GM23338 (cell line): ENCODE measurements around the gene PIK3CB. TPM values are rescaled to one million over a fixed set of nuclear protein-coding genes. Genes with fewer than 3 reads are reported as not detected.

Experiments
- ATAC-seq: fragments of 200-7000 bp; cut with Tn5 transposase; 3 replicates; pipeline ENCODE4 v1.9.1; 2020
- DNase-seq: peaks from one replicate; pipeline ENCODE4 v3.0.0-alpha.2; 2015; ENCODE audit warnings: low spot score
- H2AFZ ChIP-seq: fragments of 200-600 bp; sonication (generic); 2 replicates; pipeline ENCODE4 v1.8.0; 2016; ENCODE audit warnings: antibody characterized with exemption, mild to moderate bottlenecking, moderate library complexity
- H3F3A ChIP-seq: fragments of 200-600 bp; sonication (generic); replicated peaks from 2 replicates; pipeline ENCODE4 v1.8.0; 2017; ENCODE audit warnings: antibody characterized with exemption, mixed run types, low read depth
- H3K27ac ChIP-seq: fragments of 200-600 bp; sonication (generic); 2 replicates; pipeline ENCODE4 v1.6.1; 2016; ENCODE audit warnings: low read depth
- H3K27me3 ChIP-seq: fragments of 200-600 bp; sonication (generic); 2 replicates; pipeline ENCODE4 v1.8.0; 2016; ENCODE audit warnings: mild to moderate bottlenecking, mixed run types, moderate library complexity; ENCODE audit not compliant: insufficient read depth
- H3K36me3 ChIP-seq: fragments of 200-600 bp; sonication (generic); 2 replicates; pipeline ENCODE4 v1.8.0; 2016; ENCODE audit warnings: mild to moderate bottlenecking; ENCODE audit not compliant: insufficient read depth
- H3K4me1 ChIP-seq: fragments of 200-600 bp; sonication (generic); 2 replicates; pipeline ENCODE4 v1.8.0; 2016; ENCODE audit warnings: mild to moderate bottlenecking, moderate library complexity; ENCODE audit not compliant: insufficient read depth
- H3K4me2 ChIP-seq: fragments of 200-600 bp; sonication (generic); 2 replicates; pipeline ENCODE4 v1.7.1; 2017; ENCODE audit warnings: mixed run types
- H3K4me3 ChIP-seq: fragments of 200-600 bp; sonication (generic); 2 replicates; pipeline ENCODE4 v1.6.1; 2016; ENCODE audit warnings: mixed run types
- H3K79me2 ChIP-seq: fragments of 200-600 bp; sonication (generic); replicated peaks from 2 replicates; pipeline ENCODE4 v1.8.0; 2017; ENCODE audit warnings: mild to moderate bottlenecking; ENCODE audit not compliant: insufficient read depth
- H3K9me2 ChIP-seq: fragments of 200-600 bp; sonication (generic); 2 replicates; pipeline ENCODE4 v1.8.0; 2017; ENCODE audit not compliant: insufficient read depth
- H4K20me1 ChIP-seq: fragments of 200-600 bp; sonication (generic); replicated peaks from 2 replicates; pipeline ENCODE4 v1.8.0; 2017; ENCODE audit warnings: mild to moderate bottlenecking; ENCODE audit not compliant: insufficient read depth
- H3K27ac Mint-ChIP-seq: 2 replicates; pipeline ENCODE4 v1.8.0; 2020; ENCODE audit warnings: inconsistent platforms, mild to moderate bottlenecking, moderate library complexity, mixed read lengths
- H3K27me3 Mint-ChIP-seq: 3 replicates; pipeline ENCODE4 v1.8.0; 2022; ENCODE audit warnings: low read depth, mild to moderate bottlenecking, moderate library complexity, mixed read lengths, inconsistent platforms; ENCODE audit not compliant: insufficient read depth, poor library complexity
- H3K36me3 Mint-ChIP-seq: 3 replicates; pipeline ENCODE4 v1.8.0; 2021; ENCODE audit warnings: low read depth, mild to moderate bottlenecking, inconsistent platforms, moderate library complexity, mixed read lengths
- H3K4me1 Mint-ChIP-seq: 3 replicates; pipeline ENCODE4 v1.8.0; 2020; ENCODE audit warnings: mild to moderate bottlenecking, inconsistent platforms, mixed read lengths
- H3K4me3 Mint-ChIP-seq: 3 replicates; pipeline ENCODE4 v1.8.0; 2021; ENCODE audit warnings: moderate library complexity, mild to moderate bottlenecking, inconsistent platforms, mixed read lengths
- H3K9me3 Mint-ChIP-seq: 3 replicates; pipeline ENCODE4 v1.8.0; 2020; ENCODE audit warnings: moderate library complexity, mild to moderate bottlenecking, inconsistent platforms, mixed read lengths
- CREB1 ChIP-seq: fragments of 250-450 bp; sonication (Bioruptor Pico); IDR thresholded peaks from 2 replicates; pipeline ENCODE4 v1.5.0; 2020; ENCODE audit warnings: low read depth, mild to moderate bottlenecking, moderate library complexity
- EZH2 ChIP-seq: fragments of 200-600 bp; sonication (generic); IDR thresholded peaks from one replicate; pipeline ENCODE4 v1.8.0; 2017; ENCODE audit warnings: antibody characterized with exemption, mild to moderate bottlenecking, low read depth; ENCODE audit not compliant: unreplicated experiment
- EZH2phosphoT487 ChIP-seq: fragments of 200-600 bp; sonication (generic); IDR thresholded peaks from one replicate; pipeline ENCODE4 v1.8.1; 2018; ENCODE audit warnings: antibody characterized with exemption; ENCODE audit not compliant: unreplicated experiment
- JUNB ChIP-seq: IDR thresholded peaks from one replicate; pipeline ENCODE4 v1.6.1; 2016; ENCODE audit warnings: antibody characterized with exemption; ENCODE audit not compliant: unreplicated experiment
- NANOG ChIP-seq: IDR thresholded peaks from 2 replicates; pipeline ENCODE4 v1.6.1; 2016; ENCODE audit warnings: antibody characterized with exemption, borderline replicate concordance
- POLR2AphosphoS5 ChIP-seq: IDR thresholded peaks from 2 replicates; pipeline ENCODE4 v1.6.1; 2016; ENCODE audit warnings: antibody characterized with exemption, low read depth
- STAT1 ChIP-seq: IDR thresholded peaks from one replicate; pipeline ENCODE4 v1.6.1; 2016; ENCODE audit warnings: antibody characterized with exemption; ENCODE audit not compliant: unreplicated experiment
- ZNF114 ChIP-seq: fragments of 250-450 bp; sonication (Bioruptor Pico); IDR thresholded peaks from 2 replicates; pipeline ENCODE4 v1.5.0; 2020; ENCODE audit warnings: mild to moderate bottlenecking, moderate library complexity
- ZNF331 ChIP-seq: fragments of 250-450 bp; sonication (Bioruptor Pico); IDR thresholded peaks from 2 replicates; pipeline ENCODE4 v1.5.0; 2020; ENCODE audit warnings: low read depth, mild to moderate bottlenecking, moderate library complexity
- polyA plus RNA-seq: library from polyadenylated mRNA; unstranded; fragments of >200 nt; fragmentation: Nextera tagmentation; extraction: Ambion mirVana; gene quantifications from 2 replicates; pipeline ENCODE4 v1.2.1, GENCODE V29; 2016
- total RNA-seq: library from RNA; depleted of rRNA; stranded (reverse); fragments of >200 nt; shearing (Covaris generic); gene quantifications from 2 replicates; pipeline ENCODE4 v1.2.3, GENCODE V29; 2014
- TF ChIP-seq, protein P1 (sequence below): IDR thresholded peaks from one replicate; pipeline ENCODE4 v1.6.1; 2018; ENCODE audit warnings: antibody characterized with exemption; ENCODE audit not compliant: unreplicated experiment
- TF ChIP-seq, protein P2 (sequence below), 2 experiments: fragments of 200-600 bp in 1 of 2; sonication (generic) in 1 of 2; conservative IDR thresholded peaks; 2 replicates each; pipeline versions ENCODE4 v1.5.1 to v1.6.1; 2016 to 2017; ENCODE audit warnings: antibody characterized with exemption in 2 of 2, low read depth in 2 of 2, mild to moderate bottlenecking in 2 of 2, moderate library complexity in 1 of 2

The PIK3CB gene
- total and polyA plus RNA-seq, 2 experiments from 2014 or later, result 13.3 to 32.4 TPM

DNA sequence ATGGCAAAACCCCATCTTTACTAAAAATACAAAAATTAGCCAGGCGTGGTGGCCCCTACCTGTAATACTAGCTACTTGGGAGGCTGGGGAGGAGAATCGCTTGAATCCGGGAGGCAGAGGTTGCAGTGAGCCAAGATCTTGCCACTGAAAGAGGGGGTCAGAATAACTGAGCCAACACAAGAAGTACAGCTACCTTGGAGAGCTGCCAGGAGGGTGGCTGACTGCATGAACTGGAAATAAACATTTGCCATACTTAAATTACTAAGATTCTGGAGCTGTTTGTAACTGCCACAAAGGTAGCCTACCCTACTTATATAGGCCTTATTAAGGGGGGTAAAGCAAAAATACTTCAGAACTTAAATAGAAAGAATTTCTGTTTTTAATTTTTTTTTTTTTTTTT lies 15.4 kb upstream of the PIK3CB start:
- H3K27ac ChIP-seq, result 0 out of 2 replicates have a peak overlapping the region, but pooled peaks have one; percentile 36
- no peak overlapping the region for H3K4me3 ChIP-seq
- no peak overlapping the region for H3K4me3 Mint-ChIP-seq
- no peak overlapping the region for H3K27ac Mint-ChIP-seq
- H3K4me1 ChIP-seq, result peaks cover 18% of the 10 kb centered on the region
- peak overlapping the region; percentile 30; the same call in 1 of the 2 replicates for H2AFZ ChIP-seq
- H3K79me2 ChIP-seq, result no peaks in the 10 kb centered on the region
- no peaks in the 10 kb centered on the region for H4K20me1 ChIP-seq
- no peak for DNase-seq
- H3K9me2 ChIP-seq, result no peaks in the 10 kb centered on the region
- no peaks in the 10 kb centered on the region for H3K36me3 ChIP-seq
- no peaks in the 10 kb centered on the region for H3K27me3 ChIP-seq
- TF ChIP-seq, protein P1, sequence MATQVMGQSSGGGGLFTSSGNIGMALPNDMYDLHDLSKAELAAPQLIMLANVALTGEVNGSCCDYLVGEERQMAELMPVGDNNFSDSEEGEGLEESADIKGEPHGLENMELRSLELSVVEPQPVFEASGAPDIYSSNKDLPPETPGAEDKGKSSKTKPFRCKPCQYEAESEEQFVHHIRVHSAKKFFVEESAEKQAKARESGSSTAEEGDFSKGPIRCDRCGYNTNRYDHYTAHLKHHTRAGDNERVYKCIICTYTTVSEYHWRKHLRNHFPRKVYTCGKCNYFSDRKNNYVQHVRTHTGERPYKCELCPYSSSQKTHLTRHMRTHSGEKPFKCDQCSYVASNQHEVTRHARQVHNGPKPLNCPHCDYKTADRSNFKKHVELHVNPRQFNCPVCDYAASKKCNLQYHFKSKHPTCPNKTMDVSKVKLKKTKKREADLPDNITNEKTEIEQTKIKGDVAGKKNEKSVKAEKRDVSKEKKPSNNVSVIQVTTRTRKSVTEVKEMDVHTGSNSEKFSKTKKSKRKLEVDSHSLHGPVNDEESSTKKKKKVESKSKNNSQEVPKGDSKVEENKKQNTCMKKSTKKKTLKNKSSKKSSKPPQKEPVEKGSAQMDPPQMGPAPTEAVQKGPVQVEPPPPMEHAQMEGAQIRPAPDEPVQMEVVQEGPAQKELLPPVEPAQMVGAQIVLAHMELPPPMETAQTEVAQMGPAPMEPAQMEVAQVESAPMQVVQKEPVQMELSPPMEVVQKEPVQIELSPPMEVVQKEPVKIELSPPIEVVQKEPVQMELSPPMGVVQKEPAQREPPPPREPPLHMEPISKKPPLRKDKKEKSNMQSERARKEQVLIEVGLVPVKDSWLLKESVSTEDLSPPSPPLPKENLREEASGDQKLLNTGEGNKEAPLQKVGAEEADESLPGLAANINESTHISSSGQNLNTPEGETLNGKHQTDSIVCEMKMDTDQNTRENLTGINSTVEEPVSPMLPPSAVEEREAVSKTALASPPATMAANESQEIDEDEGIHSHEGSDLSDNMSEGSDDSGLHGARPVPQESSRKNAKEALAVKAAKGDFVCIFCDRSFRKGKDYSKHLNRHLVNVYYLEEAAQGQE, result peak; percentile 70
- TF ChIP-seq EZH2phosphoT487, result no peak
- no peak for TF ChIP-seq JUNB
- no peak for TF ChIP-seq POLR2AphosphoS5
- TF ChIP-seq, protein P2, sequence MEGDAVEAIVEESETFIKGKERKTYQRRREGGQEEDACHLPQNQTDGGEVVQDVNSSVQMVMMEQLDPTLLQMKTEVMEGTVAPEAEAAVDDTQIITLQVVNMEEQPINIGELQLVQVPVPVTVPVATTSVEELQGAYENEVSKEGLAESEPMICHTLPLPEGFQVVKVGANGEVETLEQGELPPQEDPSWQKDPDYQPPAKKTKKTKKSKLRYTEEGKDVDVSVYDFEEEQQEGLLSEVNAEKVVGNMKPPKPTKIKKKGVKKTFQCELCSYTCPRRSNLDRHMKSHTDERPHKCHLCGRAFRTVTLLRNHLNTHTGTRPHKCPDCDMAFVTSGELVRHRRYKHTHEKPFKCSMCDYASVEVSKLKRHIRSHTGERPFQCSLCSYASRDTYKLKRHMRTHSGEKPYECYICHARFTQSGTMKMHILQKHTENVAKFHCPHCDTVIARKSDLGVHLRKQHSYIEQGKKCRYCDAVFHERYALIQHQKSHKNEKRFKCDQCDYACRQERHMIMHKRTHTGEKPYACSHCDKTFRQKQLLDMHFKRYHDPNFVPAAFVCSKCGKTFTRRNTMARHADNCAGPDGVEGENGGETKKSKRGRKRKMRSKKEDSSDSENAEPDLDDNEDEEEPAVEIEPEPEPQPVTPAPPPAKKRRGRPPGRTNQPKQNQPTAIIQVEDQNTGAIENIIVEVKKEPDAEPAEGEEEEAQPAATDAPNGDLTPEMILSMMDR (conservative IDR thresholded peaks at IDR 0.05; ENCODE audit: low read depth in 2 of 2), result no peak
- TF ChIP-seq ZNF114 (CRISPR knock-in tag), result no peak
- no peak for TF ChIP-seq CREB1 (CRISPR knock-in tag)
- no peaks in the 10 kb centered on the region for H3K9me3 Mint-ChIP-seq
- no peak overlapping the region for H3K4me2 ChIP-seq
- no peak for ATAC-seq
- peaks cover 21% of the 10 kb centered on the region for H3K4me1 Mint-ChIP-seq
- H3K27me3 Mint-ChIP-seq, result peaks cover 4% of the 10 kb centered on the region
- H3K36me3 Mint-ChIP-seq, result no peaks in the 10 kb centered on the region
- peaks cover 4% of the 10 kb centered on the region; the same call in 1 of the 2 replicates for H3F3A ChIP-seq

DNA sequence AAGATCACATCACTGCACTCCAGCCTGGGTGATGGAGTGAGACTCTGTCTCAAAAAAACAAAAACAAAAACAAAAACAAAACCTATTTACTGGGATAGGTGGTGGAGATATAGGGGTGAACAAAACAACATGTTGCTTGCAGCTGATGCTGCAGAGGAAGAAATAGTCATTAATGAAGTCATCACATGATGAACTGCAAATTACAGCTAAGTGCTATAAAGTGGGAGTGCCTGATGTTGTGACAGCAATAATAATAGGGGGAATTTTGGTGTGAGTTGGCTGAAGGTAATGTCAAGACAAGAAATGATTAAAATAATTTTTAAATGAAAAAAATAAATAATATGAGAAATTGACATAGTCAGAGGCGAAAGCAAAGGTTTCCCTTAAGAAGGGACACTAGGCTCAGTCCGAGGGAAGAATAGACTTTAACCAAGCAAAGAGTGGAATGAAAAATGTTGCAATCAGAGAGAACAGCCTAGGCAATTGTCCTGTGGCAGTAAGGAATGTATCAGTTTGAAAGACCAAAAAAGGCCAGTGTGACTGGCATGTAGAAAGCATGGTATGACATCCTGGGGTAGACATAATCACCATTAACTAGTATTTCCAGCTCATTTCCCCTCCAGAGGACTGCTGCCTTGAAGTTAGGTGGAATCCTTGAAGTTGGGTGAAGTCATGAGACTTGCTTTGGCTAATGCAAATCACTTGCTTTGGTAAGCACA lies 14.7 kb upstream of the PIK3CB start:
- DNase-seq, result peak; percentile 41
- Histone ChIP-seq H3K4me2 (no peak overlapping the region), H2AFZ (peak overlapping the region; percentile 30; the same call in 1 of the 2 replicates), H4K20me1 (no peaks in the 10 kb centered on the region), H3K27me3 (no peaks in the 10 kb centered on the region), H3K4me3 (no peak overlapping the region), H3K79me2 (no peaks in the 10 kb centered on the region), H3F3A (peaks cover 4% of the 10 kb centered on the region; the same call in 1 of the 2 replicates), H3K9me2 (no peaks in the 10 kb centered on the region), H3K4me1 (peaks cover 22% of the 10 kb centered on the region), H3K27ac (peak overlapping the region; percentile 36; the same call in 1 of the 2 replicates), H3K36me3 (no peaks in the 10 kb centered on the region)
- no peaks in the 10 kb centered on the region for H3K36me3 Mint-ChIP-seq
- no peak overlapping the region for H3K4me3 Mint-ChIP-seq
- peaks cover 24% of the 10 kb centered on the region for H3K4me1 Mint-ChIP-seq
- H3K9me3 Mint-ChIP-seq, result no peaks in the 10 kb centered on the region
- H3K27ac Mint-ChIP-seq, result no peak overlapping the region; the same call in 1 of the 2 replicates
- no peak for ATAC-seq
- H3K27me3 Mint-ChIP-seq, result peaks cover 4% of the 10 kb centered on the region
- no peak for TF ChIP-seq NANOG
- TF ChIP-seq POLR2AphosphoS5, result no peak
- TF ChIP-seq CREB1 (CRISPR knock-in tag), result no peak
- no peak for TF ChIP-seq STAT1
- TF ChIP-seq, protein P1, result no peak
- no peak for TF ChIP-seq ZNF331 (CRISPR knock-in tag)
- TF ChIP-seq EZH2, result no peak
- no peak for TF ChIP-seq ZNF114 (CRISPR knock-in tag)
